ENCODE data around the gene KRTCAP2.
A peak's percentile ranks its signal among the peaks of the same experiment; 100 is the strongest.

KRTCAP2 gene

GRCh38 chr1:155209312-155209721 is 36.2 kb upstream of the KRTCAP2 start:
- peak overlapping the region; percentile 100 for H3K4me3 ChIP-seq (ENCODE audit: low read length)
- TF ChIP-seq CTCF (conservative IDR thresholded peaks at IDR 0.05; ENCODE audit: low read length): no peak
- no peak for DNase-seq (ENCODE audit: low read depth)

GRCh38 chr1:155208541-155209311 is 35.6 kb upstream of the KRTCAP2 start, which contains the start of gene MTX1:
TSS of gene MTX1 (plus strand) at chr1:155208695. CDS start at chr1:155208805, 110 bp downstream.
- peak; percentile 87 for DNase-seq (ENCODE audit: low read depth)
- TF ChIP-seq CTCF (conservative IDR thresholded peaks at IDR 0.05; ENCODE audit: low read length): no peak
- peak within 1 kb of the TSS; percentile 100 for H3K4me3 ChIP-seq (ENCODE audit: low read length)

- peak within 1 kb of the TSS; percentile 100 for H3K4me3 ChIP-seq (ENCODE audit: low read length)
- peak; percentile 37 for DNase-seq (ENCODE audit: low read depth)
- no peak for TF ChIP-seq CTCF (conservative IDR thresholded peaks at IDR 0.05; ENCODE audit: low read length)
These were observed 34.9 kb upstream of the KRTCAP2 start, which contains the start of gene THBS3 for GRCh38 chr1:155207806-155208540. TSS of gene THBS3 (minus strand) at chr1:155207897. CDS start at chr1:155207876, 21 bp downstream.

GRCh38 chr1:155206891-155207805 is 34.0 kb upstream of the KRTCAP2 start:
- peak overlapping the region; percentile 100 for H3K4me3 ChIP-seq (ENCODE audit: low read length)
- DNase-seq (ENCODE audit: low read depth): peak; percentile 76
- TF ChIP-seq CTCF (conservative IDR thresholded peaks at IDR 0.05; ENCODE audit: low read length): peak; percentile 96

GRCh38 chr1:155205969-155206593 is 33.0 kb upstream of the KRTCAP2 start:
- no peak for DNase-seq (ENCODE audit: low read depth)
- TF ChIP-seq CTCF (conservative IDR thresholded peaks at IDR 0.05; ENCODE audit: low read length): no peak
- H3K4me3 ChIP-seq (ENCODE audit: low read length): no peak overlapping the region

- TF ChIP-seq CTCF (conservative IDR thresholded peaks at IDR 0.05; ENCODE audit: low read length): no peak
- no peak overlapping the region for H3K4me3 ChIP-seq (ENCODE audit: low read length)
- DNase-seq (ENCODE audit: low read depth): no peak
These were observed 31.9 kb upstream of the KRTCAP2 start for GRCh38 chr1:155205035-155205434.
